ENCODE data around the gene KAT6B. TPM values are rescaled to one million over a fixed set of nuclear protein-coding genes. Genes with fewer than 3 reads are reported as not detected.
"Not testable (repeated sequence)": the region's sequence is repeated elsewhere in the genome, so short reads cannot be mapped to it uniquely, and the experiment has no call there.

Gene KAT6B
- 10 to 100 TPM; 36.8 to 61.3 (median 46.9) TPM for total RNA-seq
- 10 to 100 TPM; 10.4 to 11.4 TPM for polyA plus RNA-seq
- long read RNA-seq, donor 1, partial matches to known transcripts = 11 of 21 reads
- long read RNA-seq, donor 1, other reads (novel, unspliced or antisense) = 9 of 21 reads
- long read RNA-seq, donor 2, full-length matches to known transcripts = 5 of 54 reads
- long read RNA-seq, donor 2, partial matches to known transcripts = 36 of 54 reads
- long read RNA-seq, donor 2, other reads (novel, unspliced or antisense) = 13 of 54 reads
- long read RNA-seq, donor 3, full-length matches to known transcripts = 3 of 26 reads
- long read RNA-seq, donor 3, partial matches to known transcripts = 15 of 26 reads
- long read RNA-seq, donor 3, other reads (novel, unspliced or antisense) = 8 of 26 reads

- intact Hi-C loops (cut with DNase I) = loop anchor here in 8 of 10 donors (5.0 to 10.0 kb wide), 8 partner anchors 158 to 1052 kb away; partner anchors contain the start of genes COMTD1 (in 2 of the 8) and SAMD8 (in 1 of the 8)
- TF ChIP-seq POLR2A (IDR thresholded peaks at IDR 0.05) (peak in 1 of 2 donors; percentile 71), CTCF (IDR thresholded peaks at IDR 0.05) (peak in 5 of 12 donors; percentile 11 to 44 (median 25))
- H3K4me1 ChIP-seq = peaks cover 0 to 55% (median 33%) of the 10 kb centered on the region in 12 donors
- H3K36me3 ChIP-seq = no peaks in the 10 kb centered on the region
- no peaks in the 10 kb centered on the region for H3K9me3 ChIP-seq
- H3K4me3 ChIP-seq = peak within 1 kb of the TSS; percentile 67 to 99 (median 92)
- H3K27ac ChIP-seq = peak within 1 kb of the TSS; percentile 93 to 100 (median 99)
- no peaks in the 10 kb centered on the region for H3K27me3 ChIP-seq
- WGBS, 4 donors = 1% methylated on average over 41 to 67 of the region's 67 CpGs
- ATAC-seq (peak; percentile 90 to 97 (median 95)), DNase-seq (peak; percentile 100)
Measured at GRCh38 chr10:74826142-74827044, at the start of gene KAT6B. Gene KAT6B, plus strand, starts transcription at chr10:74826600. Its CDS starts 16,258 bp downstream, at chr10:74842858.

GRCh38 chr10:74778436-74779094 lies 47.8 kb upstream of the KAT6B start:
- Histone ChIP-seq H3K4me3 (no peak overlapping the region), H3K27ac (no peak overlapping the region), H3K9me3 (peaks cover 0 to 13% (median 0%) of the 10 kb centered on the region in 12 donors), H3K27me3 (no peaks in the 10 kb centered on the region), H3K4me1 (no peaks in the 10 kb centered on the region), H3K36me3 (no peaks in the 10 kb centered on the region)
- DNase-seq (no peak), ATAC-seq (no peak)
- 84 to 90% (median 85%) methylated on average over 11 to 12 of the region's 12 CpGs for WGBS, 4 donors
- TF ChIP-seq POLR2A (IDR thresholded peaks at IDR 0.05) (no peak), CTCF (IDR thresholded peaks at IDR 0.05) (no peak)
- intact Hi-C loops (cut with DNase I) = no loop called here

GRCh38 chr10:74781870-74782269 lies 44.5 kb upstream of the KAT6B start:
- intact Hi-C loops (cut with DNase I); ATAC-seq; H3K4me1 ChIP-seq; H3K4me3 ChIP-seq; H3K36me3 ChIP-seq; H3K27me3 ChIP-seq; DNase-seq; H3K9me3 ChIP-seq; H3K27ac ChIP-seq: not testable (repeated sequence)
- 78 to 94% (median 90%) methylated on average over 4 of the region's 4 CpGs for WGBS, 4 donors

GRCh38 chr10:74784462-74784861 lies 41.9 kb upstream of the KAT6B start:
- intact Hi-C loops (cut with DNase I) = no loop called here
- Histone ChIP-seq H3K27me3 (no peaks in the 10 kb centered on the region), H3K9me3 (no peaks in the 10 kb centered on the region), H3K4me1 (no peaks in the 10 kb centered on the region), H3K36me3 (no peaks in the 10 kb centered on the region), H3K4me3 (no peak overlapping the region), H3K27ac (no peak overlapping the region)
- WGBS, 4 donors = 78 to 100% (median 83%) methylated on average over 1 of the region's 1 CpG
- TF ChIP-seq CTCF (IDR thresholded peaks at IDR 0.05) (no peak), POLR2A (IDR thresholded peaks at IDR 0.05) (no peak)
- DNase-seq = no peak
- no peak for ATAC-seq
